Measurements from ENCODE around the gene DDOST. TPM values are rescaled to one million over a fixed set of nuclear protein-coding genes. Genes with fewer than 3 reads are reported as not detected.

DDOST gene
- 424 and 493 TPM in 2 replicates for total RNA-seq

DNA sequence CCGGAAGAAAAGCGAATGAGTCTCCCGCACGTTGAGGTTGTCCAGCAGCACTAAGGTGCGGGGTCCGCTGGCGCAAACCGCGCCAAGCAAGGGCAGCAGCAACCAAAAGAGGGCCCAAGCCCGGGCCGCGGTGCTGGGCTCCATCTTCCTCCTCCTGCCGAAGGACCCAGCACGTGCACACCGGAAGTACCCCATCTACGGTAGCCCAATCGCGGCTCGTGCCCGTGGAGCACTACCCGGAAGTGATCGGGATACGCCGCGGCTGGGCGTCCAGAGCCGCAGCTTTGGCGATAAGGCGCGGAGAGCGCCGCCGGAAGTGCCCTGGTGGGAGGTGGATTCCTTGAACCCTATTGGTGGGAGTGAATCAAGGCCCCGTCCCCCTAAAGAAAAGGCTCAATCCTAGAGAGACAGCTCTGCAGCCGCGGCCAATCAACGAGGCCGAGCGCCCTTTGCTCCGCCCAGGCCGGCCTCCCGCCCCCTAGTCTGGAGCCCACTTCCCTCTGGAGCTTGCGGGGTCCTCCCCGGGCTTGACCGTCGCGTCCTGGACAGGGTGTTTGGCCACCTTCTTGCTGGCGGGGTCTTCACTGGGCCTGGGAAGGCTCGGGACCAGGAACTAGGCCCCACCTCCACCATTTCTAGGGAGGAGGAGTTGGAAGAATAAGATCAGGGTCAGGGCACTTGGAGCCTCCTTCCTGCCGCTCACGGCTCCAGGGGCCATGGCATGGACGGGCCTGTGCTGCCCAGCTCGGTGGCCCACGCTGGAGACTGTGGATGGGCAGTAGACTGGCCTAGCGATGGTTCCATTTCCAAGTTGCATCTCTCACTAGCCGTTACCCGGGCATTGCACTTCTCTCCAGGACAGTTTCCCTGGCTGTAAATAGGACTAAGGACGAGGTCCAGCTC lies at the start of gene DDOST:
DDOST (minus strand) TSS at position 163 of the 903 bp plus-strand sequence; CDS start at position 144, 19 bp downstream.

DNA sequence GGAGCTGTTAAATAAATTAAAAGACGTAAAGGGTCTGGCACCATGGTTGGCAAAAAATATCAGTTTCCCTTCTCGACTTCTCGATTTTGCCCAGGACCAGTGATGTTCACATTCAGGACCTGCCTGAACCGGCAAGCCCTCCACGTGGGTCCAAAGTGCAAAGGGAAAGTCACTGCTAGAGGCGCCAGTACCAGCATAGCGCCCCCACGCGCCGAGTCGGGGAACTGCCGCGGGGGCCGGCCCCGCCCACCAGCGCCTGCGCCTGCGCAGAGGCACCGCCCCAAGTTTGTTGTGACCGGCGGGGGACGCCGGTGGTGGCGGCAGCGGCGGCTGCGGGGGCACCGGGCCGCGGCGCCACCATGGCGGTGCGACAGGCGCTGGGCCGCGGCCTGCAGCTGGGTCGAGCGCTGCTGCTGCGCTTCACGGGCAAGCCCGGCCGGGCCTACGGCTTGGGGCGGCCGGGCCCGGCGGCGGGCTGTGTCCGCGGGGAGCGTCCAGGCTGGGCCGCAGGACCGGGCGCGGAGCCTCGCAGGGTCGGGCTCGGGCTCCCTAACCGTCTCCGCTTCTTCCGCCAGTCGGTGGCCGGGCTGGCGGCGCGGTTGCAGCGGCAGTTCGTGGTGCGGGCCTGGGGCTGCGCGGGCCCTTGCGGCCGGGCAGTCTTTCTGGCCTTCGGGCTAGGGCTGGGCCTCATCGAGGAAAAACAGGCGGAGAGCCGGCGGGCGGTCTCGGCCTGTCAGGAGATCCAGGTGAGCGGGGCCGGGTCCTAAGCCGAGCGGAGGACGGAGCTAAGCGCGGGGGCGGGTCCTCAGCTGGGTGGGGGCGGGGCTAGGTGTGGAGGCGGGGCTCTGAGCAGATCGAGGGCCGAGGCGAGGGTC lies 27.7 kb downstream of the DDOST start, which contains the start of gene PINK1:
PINK1 (plus strand) TSS at position 269 of the 875 bp plus-strand sequence; CDS start at position 360, 91 bp downstream.

Other genes with a start within 250 kb of the DDOST start
- 7.2 and 16.1 TPM in 2 replicates for gene CAMK2N1, start 175.2 kb downstream of the DDOST start, total RNA-seq
- gene MUL1, start 153.2 kb downstream of the DDOST start, total RNA-seq: 28.2 and 29.8 TPM in 2 replicates
- gene FAM43B, start 108.8 kb downstream of the DDOST start, total RNA-seq: 0.07 and 0.13 TPM in 2 replicates
- 0.39 and 0.92 TPM in 2 replicates for gene CDA, start 72.3 kb downstream of the DDOST start, total RNA-seq
- 80.3 and 85.4 TPM in 2 replicates for gene PINK1, start 27.9 kb downstream of the DDOST start, total RNA-seq
- 0.39 and 3.3 TPM in 2 replicates for gene KIF17, start 56.6 kb upstream of the DDOST start, total RNA-seq
- gene SH2D5, start 71.3 kb upstream of the DDOST start, total RNA-seq: 1.0 and 16.6 TPM in 2 replicates
- gene HP1BP3, start 125.9 kb upstream of the DDOST start, total RNA-seq: 195 and 241 TPM in 2 replicates

Measured in smooth muscle cell of the pulmonary artery (primary cell).